Stimulated activated effector memory CD8-positive, alpha-beta T cell treated with anti-CD3 and anti-CD28 coated beads, Interleukin-12 subunit alpha, Interleukin-12 subunit beta, amount 100 ng/mL, for 72 hours (primary cell): Measurements from ENCODE around the gene CAMSAP3.

Experiments
- ATAC-seq: fragments of 150-1000 bp; cut with Tn5 transposase; 2 replicates; pipeline ENCODE4 v1.10.0; 2021
- DNase-seq, 2 donors: peaks; one replicate each; pipeline ENCODE4 v3.0.0; 2021 to 2022; ENCODE audit warnings: low spot score in 2 of 2
- H3K27ac Mint-ChIP-seq: one replicate; pipeline ENCODE4 v1.8.0; 2022; ENCODE audit warnings: mild to moderate bottlenecking, mixed read lengths
- H3K36me3 Mint-ChIP-seq: one replicate; pipeline ENCODE4 v1.8.0; 2022; ENCODE audit warnings: mild to moderate bottlenecking, mixed read lengths
- H3K4me1 Mint-ChIP-seq: one replicate; pipeline ENCODE4 v1.8.0; 2022; ENCODE audit warnings: mixed read lengths
- H3K4me3 Mint-ChIP-seq: one replicate; pipeline ENCODE4 v1.8.0; 2022; ENCODE audit warnings: mild to moderate bottlenecking, mixed read lengths
- H3K9me3 Mint-ChIP-seq: one replicate; pipeline ENCODE4 v1.8.0; 2022; ENCODE audit warnings: mixed read lengths

CAMSAP3 gene

GRCh38 chr19:7662657-7663056 lies 67.0 kb downstream of the CAMSAP3 start:
- no peak overlapping the region for H3K4me3 Mint-ChIP-seq
- H3K36me3 Mint-ChIP-seq = no peaks in the 10 kb centered on the region
- ATAC-seq = no peak
- no peak overlapping the region for H3K27ac Mint-ChIP-seq
- DNase-seq = no peak
- H3K9me3 Mint-ChIP-seq = no peaks in the 10 kb centered on the region
- H3K4me1 Mint-ChIP-seq = peaks cover 8% of the 10 kb centered on the region

DNA sequence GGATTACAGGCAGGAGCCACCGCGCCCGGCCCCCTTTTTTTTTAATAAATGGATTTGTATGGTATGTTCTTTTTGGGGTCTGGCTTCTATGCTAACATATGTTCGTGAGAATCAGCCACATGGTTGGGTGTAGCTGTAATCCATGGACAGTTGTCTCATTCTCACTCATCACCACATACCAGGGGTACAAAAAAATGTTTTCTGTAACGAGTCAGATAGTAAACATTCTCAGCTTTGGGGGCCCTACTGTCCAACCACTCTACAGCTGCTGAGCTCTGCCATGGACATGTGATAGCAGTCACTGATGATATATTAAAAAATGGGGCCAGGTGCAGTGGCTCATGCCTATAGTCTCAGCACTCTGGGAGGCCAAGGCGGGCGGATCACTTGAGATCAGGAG lies 68.0 kb downstream of the CAMSAP3 start:
- Mint-ChIP-seq H3K4me1 (no peaks in the 10 kb centered on the region), H3K36me3 (no peaks in the 10 kb centered on the region), H3K27ac (no peak overlapping the region), H3K9me3 (no peaks in the 10 kb centered on the region), H3K4me3 (no peak overlapping the region)
- DNase-seq (no peak), ATAC-seq (no peak)

GRCh38 chr19:7665076-7665475 lies 69.4 kb downstream of the CAMSAP3 start:
- DNase-seq (no peak), ATAC-seq (no peak)
- peaks cover 9% of the 10 kb centered on the region for H3K4me1 Mint-ChIP-seq
- no peaks in the 10 kb centered on the region for H3K36me3 Mint-ChIP-seq
- no peaks in the 10 kb centered on the region for H3K9me3 Mint-ChIP-seq
- H3K27ac Mint-ChIP-seq = no peak overlapping the region
- no peak overlapping the region for H3K4me3 Mint-ChIP-seq
